NAMALWA (cell line): ENCODE data around the gene RELT.

Experiments used
- DNase-seq: peaks from one replicate; pipeline ENCODE4 v3.0.0-alpha.2; 2015; ENCODE audit warnings: low spot score

Gene RELT

DNA sequence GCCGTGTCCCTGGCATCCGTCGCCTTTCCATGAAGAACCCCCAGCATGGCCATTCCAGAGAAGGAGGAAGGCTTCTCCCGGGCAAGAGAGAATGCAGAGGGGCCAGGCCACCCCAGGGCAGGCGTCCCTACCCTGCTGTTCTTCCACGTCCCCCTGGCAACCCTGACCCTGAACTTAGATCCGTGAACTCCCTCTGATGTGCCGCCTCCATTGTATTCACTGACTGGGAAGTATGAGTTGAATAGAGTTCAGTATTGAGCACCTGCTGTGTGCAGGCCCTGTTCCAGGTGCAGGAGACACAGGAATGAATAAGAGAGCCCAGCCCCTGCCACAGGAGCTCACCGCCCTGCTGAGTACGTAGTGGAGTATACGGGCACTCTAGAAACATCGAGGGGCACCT lies 29.1 kb upstream of the RELT start:
- DNase-seq = no peak

DNA sequence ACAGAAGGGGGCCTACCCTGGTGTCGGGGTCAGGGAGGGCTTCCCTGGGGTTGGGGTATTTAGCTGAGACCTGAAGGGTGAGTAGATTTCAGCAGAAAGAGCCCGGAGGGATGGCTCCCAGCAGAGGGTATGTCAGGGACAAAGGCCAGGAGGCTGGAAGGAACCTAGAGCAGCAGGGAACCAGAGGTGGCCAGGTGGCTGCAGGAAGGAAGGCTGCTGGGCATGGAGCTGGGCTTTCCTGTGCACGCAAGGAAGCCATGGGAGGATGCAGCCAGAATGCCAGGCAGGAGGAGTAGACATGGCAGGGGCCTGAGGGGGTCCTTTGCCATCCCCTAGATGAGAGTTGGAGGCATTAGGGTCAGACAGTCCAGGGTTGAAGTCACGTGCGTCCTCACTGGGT lies 27.4 kb upstream of the RELT start:
- no peak for DNase-seq

DNA sequence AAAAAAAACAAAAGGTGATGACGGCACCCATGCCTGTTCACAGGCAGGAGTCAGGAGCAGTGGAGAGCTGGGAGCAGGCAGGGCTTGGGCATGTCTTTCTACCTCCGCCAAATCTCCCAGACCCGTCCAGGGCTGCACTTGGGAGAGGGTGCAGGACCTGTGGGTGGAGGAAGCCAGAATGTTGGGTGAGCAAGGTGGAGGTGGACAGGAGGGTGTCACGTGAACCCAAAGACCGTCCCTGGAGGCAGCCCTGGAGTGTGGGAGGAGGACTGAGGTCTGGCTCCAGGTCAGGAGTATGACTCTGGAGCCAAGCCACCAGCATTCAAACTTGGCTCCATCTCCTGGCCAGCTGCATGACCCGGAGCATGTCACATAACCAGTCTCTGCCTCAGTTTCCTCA lies 26.6 kb upstream of the RELT start:
- no peak for DNase-seq

DNA sequence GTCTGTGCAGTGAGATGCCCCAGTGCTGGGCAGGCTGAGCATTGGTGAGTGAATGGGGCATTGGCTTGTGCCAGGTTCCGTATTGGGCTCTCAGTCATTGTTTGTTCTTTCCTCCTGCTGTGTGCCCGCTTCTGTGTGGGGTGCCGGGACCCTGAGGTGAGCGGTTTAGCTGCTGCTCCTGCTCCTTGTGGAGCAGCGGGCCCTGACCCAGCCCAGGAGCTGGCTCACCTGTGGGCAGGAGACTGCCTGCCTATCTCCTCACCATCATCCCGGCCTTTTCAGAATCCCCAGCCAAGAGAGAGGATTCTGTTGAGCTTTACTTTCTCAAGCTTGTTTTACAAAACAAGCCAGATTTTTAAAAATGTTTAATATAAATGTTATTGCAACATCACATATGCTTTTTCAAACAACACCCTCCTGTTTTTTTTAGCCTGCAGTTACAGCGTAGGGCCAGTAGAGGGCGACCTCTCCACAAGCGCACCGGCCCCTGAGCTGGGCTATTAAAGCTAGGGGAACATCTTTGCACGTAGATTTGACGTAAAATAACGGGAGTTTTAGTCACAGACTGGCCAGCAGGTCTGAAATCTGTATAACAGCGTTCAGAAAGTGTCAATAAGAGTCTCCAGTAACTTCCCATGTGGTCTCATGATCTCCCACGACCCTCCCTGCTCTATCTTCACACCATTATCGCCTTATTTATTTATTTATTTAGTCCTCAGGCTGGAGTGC lies 25.1 kb upstream of the RELT start:
- peak; percentile 84 for DNase-seq

DNA sequence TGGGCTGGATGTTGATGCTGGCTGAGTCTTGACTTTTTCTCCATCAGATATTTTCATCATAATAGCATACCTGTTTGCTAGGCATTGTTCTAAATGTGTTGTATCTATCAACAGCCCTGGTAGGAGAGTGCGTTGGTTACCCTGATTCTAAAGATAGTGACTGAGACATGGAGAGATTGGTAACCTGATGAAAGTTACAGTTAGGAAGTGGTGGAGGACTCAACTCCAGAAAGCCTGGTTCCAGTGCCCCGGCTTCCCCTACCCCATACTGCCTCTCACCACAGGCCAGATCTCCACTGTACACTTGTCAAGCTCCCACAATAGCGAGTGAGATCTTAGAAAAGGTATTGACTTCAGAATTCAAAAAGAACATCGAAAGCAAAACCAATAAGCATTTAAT lies 22.8 kb upstream of the RELT start:
- DNase-seq = no peak

DNA sequence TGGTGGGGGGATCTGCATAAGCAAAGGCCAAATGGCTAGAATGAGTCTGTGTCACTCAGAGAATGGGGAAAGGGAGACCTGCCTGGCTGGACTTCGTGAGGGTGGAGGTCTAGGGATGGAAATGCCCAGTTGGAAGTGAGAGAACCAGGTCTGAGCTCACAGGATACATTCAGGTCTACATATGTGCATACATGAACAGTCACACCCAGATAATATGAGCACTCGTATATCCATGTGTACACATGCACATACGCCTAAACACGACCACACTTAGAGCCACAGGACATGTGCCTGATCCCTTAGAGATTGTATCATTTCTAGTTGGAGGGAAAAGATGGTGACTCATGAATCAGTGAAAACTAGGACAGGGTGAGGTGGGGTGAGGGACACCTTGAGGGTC lies 21.1 kb upstream of the RELT start:
- DNase-seq = no peak

DNA sequence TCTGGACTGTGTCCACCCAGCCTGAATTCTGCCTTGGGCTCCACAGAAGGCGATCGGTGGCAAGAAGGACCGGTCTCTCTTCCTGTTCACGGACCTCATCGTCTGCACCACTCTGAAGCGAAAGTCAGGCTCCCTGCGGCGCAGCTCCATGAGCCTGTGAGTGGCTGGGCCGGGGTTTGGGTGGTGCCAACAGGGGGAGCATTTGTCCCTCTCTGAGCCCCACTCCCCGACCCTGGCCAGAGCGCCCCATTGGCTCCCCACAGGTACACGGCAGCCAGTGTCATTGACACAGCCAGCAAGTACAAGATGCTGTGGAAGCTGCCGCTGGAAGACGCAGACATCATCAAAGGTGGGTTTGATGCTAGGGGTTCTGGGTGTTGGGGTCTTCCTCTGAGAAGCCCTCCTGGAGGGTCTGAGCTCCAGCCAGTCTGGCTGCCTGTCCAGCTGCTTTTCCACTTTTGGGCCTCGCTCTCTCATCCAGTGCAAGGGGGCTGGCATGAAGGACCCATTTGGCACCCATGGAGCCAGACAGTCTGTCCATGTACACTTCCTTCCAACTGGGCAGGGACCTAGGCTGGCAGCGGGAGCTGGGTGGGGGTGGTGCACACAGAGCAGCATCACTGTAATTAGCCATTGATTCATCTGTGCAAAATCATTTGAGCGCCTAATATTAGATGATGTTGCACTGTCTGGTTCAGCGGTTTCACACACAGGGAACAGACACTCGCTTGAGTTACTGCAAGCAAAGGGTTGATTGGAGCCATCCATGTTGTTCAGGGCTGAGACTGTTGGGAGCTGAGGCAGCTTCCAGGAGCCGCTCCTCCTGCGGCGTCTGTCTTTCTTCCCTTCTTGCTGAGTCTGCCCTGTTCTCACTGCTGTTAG lies 19.0 kb upstream of the RELT start:
- DNase-seq = no peak

DNA sequence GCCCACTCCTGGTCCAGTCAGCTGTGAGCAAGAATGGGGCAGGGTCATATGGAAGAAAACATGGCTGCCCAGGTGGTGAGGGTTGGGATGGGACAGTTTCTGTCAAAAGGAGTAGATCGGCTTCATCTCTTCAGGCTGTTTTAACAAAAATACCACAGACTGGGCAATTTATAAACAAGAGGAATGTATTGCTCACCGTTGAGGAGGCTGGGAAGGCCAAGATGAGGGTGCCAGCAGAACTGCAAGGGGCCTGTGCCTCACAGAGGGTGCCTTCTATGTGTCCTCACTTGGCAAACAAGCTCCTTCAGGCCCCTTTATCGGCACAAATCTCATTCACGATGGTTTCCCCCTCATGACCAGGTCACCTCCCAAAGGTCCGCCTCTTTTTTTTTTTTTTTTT lies 18.1 kb upstream of the RELT start:
- no peak for DNase-seq

DNA sequence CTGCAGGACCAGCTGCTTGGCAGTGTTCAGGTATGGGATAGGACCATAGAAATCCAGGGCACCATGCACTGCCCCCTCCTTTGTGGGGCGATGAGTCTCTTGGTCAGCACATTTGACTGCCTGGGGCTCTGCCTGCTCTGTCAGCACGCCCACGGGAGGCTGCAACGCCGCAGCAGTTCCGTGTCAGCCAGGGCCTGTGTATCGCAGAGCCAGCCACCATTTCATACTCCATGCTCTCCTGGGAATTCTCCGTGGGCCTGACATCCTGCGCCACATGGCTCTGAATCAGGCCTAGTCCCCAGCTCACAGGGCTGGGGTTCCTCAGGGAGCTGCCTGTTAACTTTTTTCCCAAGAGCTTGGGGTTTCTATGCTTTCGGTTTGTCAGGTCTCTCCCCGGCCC lies 16.9 kb upstream of the RELT start:
- DNase-seq = no peak

DNA sequence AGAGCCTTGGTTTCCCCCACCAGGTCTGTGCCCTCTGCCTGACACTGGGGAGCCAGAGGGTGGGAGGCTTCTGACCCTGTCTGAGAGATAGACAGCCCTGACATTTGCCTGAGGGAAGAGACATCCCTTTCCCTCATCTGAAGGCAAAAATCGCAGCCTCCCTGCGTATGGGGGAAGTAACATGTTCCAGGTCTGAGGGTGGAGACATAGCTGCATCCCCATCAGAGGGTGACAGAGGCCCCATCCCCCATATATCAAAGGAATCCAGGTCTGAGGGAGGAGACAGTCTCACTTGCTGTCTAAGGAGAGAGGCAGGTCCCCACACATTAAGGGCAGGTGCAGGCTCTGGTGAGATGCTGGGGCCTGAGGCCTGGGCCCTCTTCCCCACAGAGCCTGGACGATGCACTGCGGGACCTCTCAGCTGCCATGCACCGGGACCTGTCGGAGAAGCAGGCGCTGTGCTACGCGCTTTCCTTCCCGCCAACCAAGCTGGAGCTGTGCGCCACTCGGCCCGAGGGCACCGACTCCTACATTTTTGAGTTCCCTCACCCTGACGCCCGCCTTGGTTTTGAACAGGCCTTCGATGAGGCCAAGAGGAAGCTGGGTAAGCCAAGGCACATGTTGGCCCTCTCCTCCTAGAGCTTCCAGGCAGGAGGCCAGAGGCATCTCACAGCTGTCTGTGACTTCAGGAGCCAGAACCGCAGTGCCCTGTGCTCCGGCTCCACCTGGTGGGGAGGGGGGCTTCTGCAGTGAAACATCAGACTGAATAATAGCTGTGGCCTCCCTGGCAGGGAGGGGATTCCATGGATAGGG lies 16.1 kb upstream of the RELT start:
- DNase-seq = peak; percentile 70

DNA sequence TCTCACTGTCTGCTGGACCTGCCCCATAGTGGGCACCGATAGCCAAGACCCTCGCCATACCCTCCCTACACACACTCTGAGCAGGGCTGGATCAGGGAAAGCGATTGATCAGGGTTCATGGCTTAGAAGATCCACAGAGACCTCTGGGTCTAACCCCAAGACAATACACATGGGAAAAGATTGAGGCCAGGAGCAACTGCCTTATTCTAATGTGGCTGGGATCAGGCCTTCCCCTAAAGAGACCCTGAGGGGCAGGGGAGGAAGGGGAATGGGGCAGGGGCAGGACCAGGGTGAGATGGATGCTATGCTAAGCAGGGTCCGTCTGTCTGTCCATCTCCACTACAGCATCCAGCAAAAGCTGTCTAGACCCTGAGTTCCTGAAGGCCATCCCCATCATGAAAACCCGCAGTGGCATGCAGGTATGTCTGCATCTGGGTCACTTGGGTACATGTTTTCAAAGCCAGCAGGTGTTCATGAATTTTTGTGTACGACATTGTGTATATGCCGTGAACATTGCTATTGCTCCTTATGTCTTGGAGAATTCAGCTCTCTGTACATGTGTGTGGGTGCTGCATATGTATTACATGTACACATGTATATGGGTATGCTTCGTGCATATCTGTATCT lies 15.3 kb upstream of the RELT start:
- no peak for DNase-seq

DNA sequence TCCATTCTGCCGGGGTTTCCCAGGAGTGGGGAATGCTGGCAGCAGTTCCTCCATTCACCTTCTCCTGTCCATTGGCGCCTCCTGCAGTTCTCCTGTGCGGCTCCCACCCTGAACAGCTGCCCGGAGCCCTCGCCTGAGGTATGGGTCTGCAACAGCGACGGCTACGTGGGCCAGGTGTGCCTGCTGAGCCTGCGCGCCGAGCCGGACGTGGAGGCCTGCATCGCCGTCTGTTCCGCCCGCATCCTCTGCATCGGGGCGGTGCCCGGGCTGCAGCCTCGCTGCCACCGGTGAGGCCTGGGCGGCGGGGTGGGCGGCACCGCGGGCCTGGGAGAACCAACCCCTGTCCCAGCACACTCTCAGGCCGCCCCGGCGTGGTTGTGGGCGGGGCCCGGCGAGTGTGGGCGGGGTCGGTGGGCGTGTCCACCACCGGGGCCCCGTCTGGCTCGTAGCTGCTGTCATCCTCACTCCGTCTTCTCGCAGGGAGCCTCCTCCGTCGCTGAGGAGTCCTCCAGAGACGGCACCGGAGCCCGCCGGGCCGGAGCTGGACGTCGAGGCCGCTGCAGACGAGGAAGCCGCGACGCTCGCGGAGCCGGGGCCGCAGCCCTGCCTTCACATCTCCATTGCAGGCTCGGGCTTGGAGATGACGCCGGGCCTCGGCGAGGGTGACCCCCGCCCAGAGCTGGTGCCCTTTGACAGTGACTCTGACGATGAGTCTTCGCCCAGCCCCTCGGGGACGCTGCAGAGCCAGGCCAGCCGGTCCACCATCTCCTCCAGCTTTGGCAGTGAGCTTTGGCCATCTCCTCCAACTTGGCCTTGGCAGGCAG lies 14.0 kb upstream of the RELT start:
- no peak for DNase-seq

DNA sequence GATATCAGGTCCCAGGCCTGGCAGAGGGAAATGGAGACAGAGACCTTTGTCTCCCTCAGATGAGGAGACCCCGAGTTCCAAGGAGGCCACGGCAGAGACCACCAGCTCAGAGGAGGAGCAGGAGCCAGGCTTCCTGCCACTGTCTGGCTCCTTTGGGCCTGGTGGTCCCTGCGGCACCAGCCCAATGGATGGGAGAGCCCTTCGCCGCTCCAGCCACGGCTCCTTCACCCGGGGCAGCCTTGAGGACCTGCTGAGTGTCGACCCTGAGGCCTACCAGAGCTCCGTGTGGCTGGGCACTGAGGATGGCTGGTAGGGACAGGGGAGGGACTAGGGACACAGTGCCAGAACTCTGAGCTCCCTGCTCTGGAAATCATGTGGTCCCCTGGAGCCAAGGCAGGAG lies 13.1 kb upstream of the RELT start:
- DNase-seq = no peak

DNA sequence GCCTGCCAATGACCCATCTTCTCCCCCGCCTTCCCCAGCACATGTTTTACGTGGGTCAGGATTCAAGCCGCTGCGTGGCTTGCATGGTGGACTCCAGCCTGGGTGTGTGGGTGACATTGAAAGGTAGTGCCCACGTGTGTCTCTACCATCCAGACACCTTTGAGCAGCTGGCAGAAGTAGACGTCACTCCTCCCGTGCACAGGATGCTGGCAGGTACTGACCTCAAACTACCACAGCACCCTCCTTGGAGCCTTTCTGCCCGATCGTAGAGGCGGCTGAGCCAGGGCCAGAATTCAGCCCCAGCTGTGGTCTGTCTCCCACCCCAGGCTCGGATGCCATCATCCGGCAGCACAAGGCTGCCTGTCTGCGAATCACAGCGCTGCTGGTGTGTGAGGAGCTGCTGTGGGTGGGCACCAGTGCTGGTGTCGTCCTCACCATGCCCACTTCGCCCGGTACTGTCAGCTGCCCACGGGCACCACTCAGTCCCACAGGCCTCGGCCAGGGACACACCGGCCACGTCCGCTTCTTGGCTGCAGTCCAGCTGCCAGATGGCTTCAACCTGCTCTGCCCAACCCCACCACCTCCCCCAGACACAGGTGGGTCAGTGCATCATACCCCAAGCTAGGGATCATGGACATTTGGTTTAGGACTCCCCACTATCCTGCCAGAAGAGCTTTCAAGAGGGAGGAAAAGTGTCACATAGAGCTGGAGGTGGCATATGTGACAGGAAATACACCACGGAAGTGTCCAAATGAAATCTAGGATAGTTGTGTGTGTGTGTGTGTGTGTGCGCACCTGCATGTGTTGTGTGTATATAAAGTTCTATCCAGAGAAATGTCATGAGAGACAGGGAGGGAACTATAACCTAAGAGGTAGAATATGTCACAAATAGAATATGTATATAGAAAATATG lies 10.6 kb upstream of the RELT start:
- DNase-seq = no peak

DNA sequence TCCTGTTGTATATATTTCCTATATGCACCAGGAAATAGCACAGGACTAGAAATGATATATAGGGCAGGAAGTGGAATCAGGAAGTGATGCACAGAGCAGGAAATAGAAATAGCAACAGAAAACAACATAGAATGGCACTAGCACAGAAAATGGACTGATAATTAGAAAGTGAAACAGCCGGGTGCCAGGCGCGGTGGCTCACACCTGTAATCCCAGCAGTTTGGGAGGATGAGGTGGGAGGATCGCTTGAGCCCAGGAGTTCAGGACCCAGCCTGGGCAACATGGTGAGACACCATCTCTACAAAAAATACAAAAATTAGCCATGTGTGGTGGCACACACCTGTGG lies 10.0 kb upstream of the RELT start:
- peak; percentile 59 for DNase-seq

DNA sequence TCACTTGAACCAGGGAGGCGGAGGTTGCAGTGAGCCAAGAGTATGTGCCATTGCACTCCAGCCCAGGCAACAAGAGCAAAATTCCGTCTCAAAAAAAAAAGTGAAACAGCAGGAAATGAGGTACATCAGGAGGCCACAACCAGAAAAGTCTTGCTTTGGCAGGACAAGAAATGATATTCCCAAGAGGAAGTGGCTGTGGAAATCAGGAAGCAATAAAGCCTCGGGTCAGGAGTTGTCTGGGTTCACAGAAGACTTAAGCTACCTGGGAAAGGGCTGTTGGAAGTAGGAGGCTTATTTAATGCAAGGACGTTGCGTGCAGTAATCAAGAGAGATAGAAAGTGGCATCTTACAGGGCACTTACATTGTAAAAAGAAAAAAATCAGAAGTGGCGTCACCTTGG lies 9.2 kb upstream of the RELT start:
- no peak for DNase-seq

DNA sequence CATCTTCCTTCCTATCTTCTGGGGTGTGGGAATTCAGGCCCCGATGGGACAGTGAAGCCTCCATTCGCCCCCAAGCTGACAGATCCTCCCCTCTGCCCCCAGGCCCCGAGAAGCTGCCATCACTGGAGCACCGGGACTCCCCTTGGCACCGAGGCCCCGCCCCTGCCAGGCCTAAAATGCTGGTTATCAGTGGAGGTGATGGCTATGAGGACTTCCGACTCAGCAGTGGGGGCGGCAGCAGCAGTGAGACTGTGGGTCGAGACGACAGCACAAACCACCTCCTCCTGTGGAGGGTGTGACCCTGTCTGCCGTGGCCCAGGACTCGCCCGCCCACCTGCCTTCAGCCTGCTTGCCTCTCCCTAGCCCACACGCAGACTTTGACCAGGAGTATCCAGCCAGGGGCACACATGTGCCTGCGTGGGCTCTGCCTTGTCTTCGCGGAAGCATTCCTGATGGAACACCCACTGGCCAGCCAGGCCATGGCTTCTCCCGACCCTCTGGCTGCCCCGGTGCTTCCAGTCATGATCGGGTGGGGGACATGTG lies 8.6 kb upstream of the RELT start:
- no peak for DNase-seq

DNA sequence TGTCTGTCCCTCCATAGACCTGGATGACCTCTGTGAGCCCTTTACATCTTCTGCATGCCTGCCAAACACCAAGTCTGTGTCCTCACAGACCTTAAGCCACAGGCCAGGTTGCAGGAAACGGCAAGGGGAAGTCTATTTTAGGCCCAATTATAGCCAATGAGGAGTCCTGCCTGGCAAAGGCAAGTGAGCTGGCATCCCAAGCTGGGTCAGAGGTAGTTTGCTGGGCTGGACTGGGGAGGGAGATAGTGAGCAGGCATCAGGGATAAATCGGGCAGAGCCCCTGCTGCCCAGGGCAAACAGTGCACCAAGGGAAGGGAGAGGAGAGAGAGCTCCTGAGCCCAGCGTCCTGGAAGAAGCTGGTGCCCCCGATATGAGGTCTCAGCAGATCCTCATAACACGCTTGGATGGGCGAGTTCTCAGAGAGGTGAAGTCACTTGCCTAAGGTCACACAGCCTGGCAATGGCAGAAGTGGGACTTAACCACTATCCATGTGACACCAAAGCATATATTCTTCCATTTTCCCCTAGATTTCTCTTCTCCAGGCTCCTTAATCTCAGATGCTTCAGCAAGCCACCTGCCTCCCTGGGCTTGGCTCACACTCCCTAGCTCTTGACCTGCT lies 3.7 kb upstream of the RELT start:
- peak; percentile 52 for DNase-seq

DNA sequence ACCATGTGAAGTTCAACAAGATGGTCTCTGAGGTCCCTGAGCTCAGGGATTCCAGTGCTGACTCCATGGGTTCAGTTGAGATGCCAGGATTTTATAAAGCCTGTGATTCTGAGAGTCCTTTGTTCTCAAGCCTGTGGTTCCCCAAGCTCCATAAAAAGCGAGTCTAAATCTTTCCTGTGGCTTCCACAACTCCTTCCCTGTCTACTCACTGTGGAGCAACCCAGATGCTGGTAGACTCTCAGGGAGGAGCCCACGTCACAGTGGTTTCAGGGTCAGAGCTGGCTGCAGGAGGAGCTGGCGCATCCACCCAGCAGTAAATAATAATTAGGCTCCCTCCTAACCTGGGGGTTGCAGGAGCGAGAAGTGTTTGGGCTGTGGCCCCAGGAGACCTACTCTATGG lies 2.0 kb upstream of the RELT start:
- no peak for DNase-seq

DNA sequence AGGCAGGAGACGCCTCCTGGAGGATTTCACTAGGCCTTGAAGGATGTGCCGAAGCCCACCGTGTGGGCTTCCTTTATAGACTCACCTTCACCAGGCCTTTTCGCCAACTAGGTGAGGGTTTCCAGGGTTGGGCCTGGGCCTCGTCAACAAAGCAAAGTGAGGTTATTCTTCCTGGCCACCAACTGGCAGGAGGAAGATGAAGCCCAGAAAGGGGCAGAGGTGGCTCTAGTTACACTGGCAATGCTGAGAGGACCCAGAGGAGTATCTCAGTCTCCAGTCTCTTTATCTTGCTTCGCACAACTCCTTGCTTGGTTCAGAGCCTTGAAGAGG lies 404 bp upstream of the RELT start:
- no peak for DNase-seq
